ENCODE data around the gene DMWD. TPM values are rescaled to one million over a fixed set of nuclear protein-coding genes. Genes with fewer than 3 reads are reported as not detected.

DMWD gene
- total and polyA plus RNA-seq, 2 of the 4 experiments (the other 2 are of a cell fraction), result 9.7 to 28.5 TPM

GRCh38 chr19:45789035-45789786, 3.4 kb downstream of the DMWD start:
- no peak overlapping the region for H4K91ac ChIP-seq (ENCODE audit: insufficient read depth, low read depth, low read length)
- ChIA-PET POLR2A (ENCODE audit: unreplicated experiment) (no interaction called here), CTCF (interaction anchor here (1.1 kb wide), 1 partner anchor 11 kb away, joined by 6 read pairs; no protein-coding TSS in a partner anchor)
- no peak overlapping the region for H3K27ac ChIP-seq (ENCODE audit: insufficient read depth, low read length)
- H3K9me1 ChIP-seq (ENCODE audit: insufficient read depth, low read length), result peaks cover 10% of the 10 kb centered on the region
- no peak overlapping the region for H2AFZ ChIP-seq (replicated peaks; ENCODE audit: low read length, poor library complexity)
- no peak overlapping the region for H3K14ac ChIP-seq (replicated peaks; ENCODE audit: low read depth, low read length)
- no peak overlapping the region for H2AK5ac ChIP-seq (ENCODE audit: low read depth, low read length)
- H2BK20ac ChIP-seq (ENCODE audit: low read depth, low read length), result no peak overlapping the region
- no peak overlapping the region for H2BK15ac ChIP-seq (ENCODE audit: low read depth, low read length)
- 100% methylated on average over 1 of the region's 15 CpGs; no CpG with 5 or more reads in 1 of the 2 experiments for WGBS, 2 experiments (ENCODE audit: extremely low coverage in 2 of 2, insufficient read length in 1 of 2)
- no peak overlapping the region for H4K5ac ChIP-seq (ENCODE audit: low read depth, low read length)
- peaks cover 4% of the 10 kb centered on the region; the same call in 1 of the 2 replicates for H4K20me1 ChIP-seq (ENCODE audit: insufficient read depth, low read length)
- peaks cover 24 to 70% of the 10 kb centered on the region in 2 experiments for H3K79me1 ChIP-seq (ENCODE audit: low read depth in 1 of 2, low read length in 2 of 2)
- H3K27me3 ChIP-seq (ENCODE audit: control insufficient read depth, insufficient read depth, low read length), result no peaks in the 10 kb centered on the region
- H3K4me1 ChIP-seq (ENCODE audit: control insufficient read depth, insufficient read depth, low read length), result peaks cover 9% of the 10 kb centered on the region
- ATAC-seq (ENCODE audit: low read depth), result no peak
- intact Hi-C loops (cut with micrococcal nuclease) (no loop called here), dilution Hi-C loops (cut with HindIII; ENCODE audit: low sequenced_read_pairs, unreplicated experiment) (no loop called here), in situ Hi-C loops (cut with MboI; ENCODE audit: low sequenced_read_pairs) (no loop called here)
- no TSS peak for BruUV-seq (replicated peaks)
- TF ChIP-seq FOS (IDR thresholded peaks at IDR 0.05; ENCODE audit: low read depth, low read length) (no peak), NFE2L2 (IDR thresholded peaks at IDR 0.05; ENCODE audit: low read depth, low read length) (no peak), CTCF (conservative IDR thresholded peaks at IDR 0.05; ENCODE audit: low read depth, low read length) (no peak), ELK1 (IDR thresholded peaks at IDR 0.05; ENCODE audit: borderline replicate concordance, low read depth, low read length) (no peak), RAD21 (IDR thresholded peaks at IDR 0.05; ENCODE audit: low read length) (no peak), POLR2A (IDR thresholded peaks at IDR 0.05; ENCODE audit: low read depth, low read length) (no peak), MXI1 (IDR thresholded peaks at IDR 0.05; ENCODE audit: borderline replicate concordance, low read depth, low read length) (no peak), CHD1 (IDR thresholded peaks at IDR 0.05; ENCODE audit: low read depth, low read length) (no peak), RCOR1 (IDR thresholded peaks at IDR 0.05; ENCODE audit: insufficient replicate concordance, low read length) (no peak), RFX5 (IDR thresholded peaks at IDR 0.05; ENCODE audit: low read depth, low read length) (no peak), SMC3 (IDR thresholded peaks at IDR 0.05; ENCODE audit: low read depth, low read length) (no peak)
- no peaks in the 10 kb centered on the region for H3K9me3 ChIP-seq (ENCODE audit: control insufficient read depth, insufficient read depth, low read length)
- H3K4ac ChIP-seq (ENCODE audit: low read depth, low read length), result no peak overlapping the region
- H3K4me3 ChIP-seq (ENCODE audit: insufficient read depth, low read depth, low read length), result no peak overlapping the region
- H2BK120ac ChIP-seq (ENCODE audit: low read depth, low read length), result no peak overlapping the region
- H2AK9ac ChIP-seq (replicated peaks; ENCODE audit: low read depth, low read length, poor library complexity), result no peak overlapping the region
- H3K56ac ChIP-seq (ENCODE audit: extremely low read depth, insufficient read depth, low read length), result no peak overlapping the region
- no peak overlapping the region for H2BK5ac ChIP-seq (ENCODE audit: low read depth, low read length, poor library complexity, severe bottlenecking)
- H3K9ac ChIP-seq (ENCODE audit: low read depth, low read length), result no peak overlapping the region
- peaks cover 50% of the 10 kb centered on the region for H3K36me3 ChIP-seq (ENCODE audit: control insufficient read depth, insufficient read depth, low read length)
- no peak overlapping the region for H3K23ac ChIP-seq (ENCODE audit: low read depth, low read length)
- no peak overlapping the region for H3K18ac ChIP-seq (ENCODE audit: low read depth, low read length)
- no peak for DNase-seq
- no peak overlapping the region for H4K8ac ChIP-seq (ENCODE audit: low read depth in 2 of 2, low read length in 2 of 2)
- no peak overlapping the region for H3K4me2 ChIP-seq (ENCODE audit: low read depth, low read length)
